Panc1 (cell line): ENCODE data around the gene LSM5. TPM values are rescaled to one million over a fixed set of nuclear protein-coding genes. Genes with fewer than 3 reads are reported as not detected.

Experiments
- ATAC-seq: fragments of 200-7000 bp; cut with Tn5 transposase; 2 replicates; pipeline ENCODE4 v1.9.1; 2020; ENCODE audit warnings: mild to moderate bottlenecking, moderate library complexity
- BruUV-seq: library from RNA; stranded (reverse); fragments of 400-500 nt; replicated peaks from 2 replicates; lab custom pipeline; 2021; lab: Mats Ljungman, UMichigan
- CTCF ChIA-PET: fragments of 300-600 bp; sonication (Branson Sonifier 250); formaldehyde crosslinking; loops from one replicate; lab custom pipeline; 2022; ENCODE audit warnings: antibody characterized with exemption; lab: Charles Lee
- POLR2A ChIA-PET: fragments of 300-600 bp; sonication (Branson Sonifier 250); formaldehyde crosslinking; loops from one replicate; lab custom pipeline; 2022; ENCODE audit warnings: antibody characterized with exemption; lab: Charles Lee
- DNase-seq: peaks from one replicate; pipeline ENCODE4 v3.0.0-alpha.2; 2010; ENCODE audit warnings: low read depth, low spot score
- H3K27ac ChIP-seq: 2 replicates; pipeline ENCODE4 v1.5.1; 2011; ENCODE audit warnings: mild to moderate bottlenecking, low read length, inconsistent platforms
- H3K27me3 ChIP-seq: fragments of 200-500 bp; sonication (Bioruptor generic); 2 replicates; pipeline ENCODE4 v1.6.0; 2014; ENCODE audit warnings: low read length, inconsistent platforms; ENCODE audit not compliant: control insufficient read depth, insufficient read depth
- H3K36me3 ChIP-seq: fragments of 200-500 bp; sonication (Bioruptor generic); 2 replicates; pipeline ENCODE4 v1.5.1; 2014; ENCODE audit warnings: inconsistent platforms, mild to moderate bottlenecking, low read length, moderate library complexity; ENCODE audit not compliant: control insufficient read depth, insufficient read depth
- H3K4me1 ChIP-seq: 2 replicates; pipeline ENCODE4 v1.5.1; 2011; ENCODE audit warnings: inconsistent platforms, mild to moderate bottlenecking, low read length, moderate library complexity; ENCODE audit not compliant: control insufficient read depth, insufficient read depth
- H3K4me3 ChIP-seq, 2 experiments: 2 replicates each; pipeline ENCODE4 v1.5.1; 2011 to 2012; ENCODE audit warnings: low read depth in 2 of 2, low read length in 2 of 2, mild to moderate bottlenecking in 2 of 2, inconsistent platforms in 1 of 2, moderate library complexity in 1 of 2
- H3K9me3 ChIP-seq: fragments of 200-500 bp; sonication (Bioruptor generic); 2 replicates; pipeline ENCODE4 v1.5.1; 2014; ENCODE audit warnings: low read depth, mild to moderate bottlenecking, inconsistent platforms, low read length, moderate library complexity; ENCODE audit not compliant: control insufficient read depth, insufficient read depth
- POLR2AphosphoS5 ChIP-seq: IDR thresholded peaks from 2 replicates; pipeline ENCODE4 v1.6.1; 2012; ENCODE audit warnings: mild to moderate bottlenecking, low read depth, low read length, moderate library complexity
- SIN3A ChIP-seq: IDR thresholded peaks from 2 replicates; pipeline ENCODE4 v1.6.1; 2012; ENCODE audit warnings: low read depth, mild to moderate bottlenecking, low read length, moderate library complexity, borderline replicate concordance; ENCODE audit not compliant: insufficient read depth
- TCF7L2 ChIP-seq: IDR thresholded peaks from 2 replicates; pipeline ENCODE4 v1.6.1; 2011; ENCODE audit warnings: mild to moderate bottlenecking, low read depth, low read length, inconsistent platforms
- in situ Hi-C: cut with HindIII; loops from 2 replicates; pipeline ENCODE4 v1.10.0; 2016; ENCODE audit warnings: low sequenced_read_pairs, low pct_unique_long_range_greater_than_20kb
- intact Hi-C: fragments of 100-400 bp; cut with micrococcal nuclease; formaldehyde crosslinking; loops from one replicate; pipeline ENCODE4 v1.10.0; 2022; ENCODE audit not compliant: unreplicated experiment
- total RNA-seq: library from RNA; stranded (reverse); gene quantifications from one replicate; pipeline ENCODE4 v1.2.1, GENCODE V29; 2021; ENCODE audit not compliant: unreplicated experiment
- TF ChIP-seq, protein P1 (sequence below): fragments of 450-650 bp; IDR thresholded peaks from 2 replicates; pipeline ENCODE4 v1.5.1; 2017; ENCODE audit warnings: mild to moderate bottlenecking
- TF ChIP-seq, protein P2 (sequence below), 2 experiments: IDR thresholded peaks; 2 replicates each; pipeline ENCODE4 v1.6.1; 2011 to 2012; ENCODE audit warnings: low read depth in 2 of 2, control low read depth in 1 of 2, low read length in 1 of 2, mild to moderate bottlenecking in 1 of 2, moderate library complexity in 1 of 2; ENCODE audit not compliant: insufficient read depth in 1 of 2

LSM5 gene
- total RNA-seq, 1 experiment from 2014 or later: 109 TPM

DNA sequence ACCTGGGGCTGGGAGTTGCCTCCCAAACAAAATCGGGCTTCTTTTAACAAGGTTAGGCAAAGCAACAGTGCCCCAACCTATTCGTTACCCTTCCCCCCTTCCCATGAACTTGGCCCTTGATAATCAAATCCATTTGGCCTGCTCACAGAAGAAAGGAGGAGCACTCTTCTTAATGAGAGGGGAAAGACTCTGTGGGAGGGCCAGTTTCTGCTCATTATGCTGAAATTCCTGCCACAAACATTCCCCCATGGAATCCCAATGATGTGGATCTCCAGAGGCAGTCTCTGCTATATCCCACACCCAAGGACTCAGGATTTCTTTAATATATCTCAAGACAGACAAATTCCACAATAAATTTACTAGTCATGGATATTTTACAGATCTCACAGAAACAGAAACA lies 43.0 kb downstream of the LSM5 start:
- in situ Hi-C loops (no loop called here), intact Hi-C loops (no loop called here)
- ATAC-seq (no peak), DNase-seq (no peak)
- TF ChIP-seq, protein P1, sequence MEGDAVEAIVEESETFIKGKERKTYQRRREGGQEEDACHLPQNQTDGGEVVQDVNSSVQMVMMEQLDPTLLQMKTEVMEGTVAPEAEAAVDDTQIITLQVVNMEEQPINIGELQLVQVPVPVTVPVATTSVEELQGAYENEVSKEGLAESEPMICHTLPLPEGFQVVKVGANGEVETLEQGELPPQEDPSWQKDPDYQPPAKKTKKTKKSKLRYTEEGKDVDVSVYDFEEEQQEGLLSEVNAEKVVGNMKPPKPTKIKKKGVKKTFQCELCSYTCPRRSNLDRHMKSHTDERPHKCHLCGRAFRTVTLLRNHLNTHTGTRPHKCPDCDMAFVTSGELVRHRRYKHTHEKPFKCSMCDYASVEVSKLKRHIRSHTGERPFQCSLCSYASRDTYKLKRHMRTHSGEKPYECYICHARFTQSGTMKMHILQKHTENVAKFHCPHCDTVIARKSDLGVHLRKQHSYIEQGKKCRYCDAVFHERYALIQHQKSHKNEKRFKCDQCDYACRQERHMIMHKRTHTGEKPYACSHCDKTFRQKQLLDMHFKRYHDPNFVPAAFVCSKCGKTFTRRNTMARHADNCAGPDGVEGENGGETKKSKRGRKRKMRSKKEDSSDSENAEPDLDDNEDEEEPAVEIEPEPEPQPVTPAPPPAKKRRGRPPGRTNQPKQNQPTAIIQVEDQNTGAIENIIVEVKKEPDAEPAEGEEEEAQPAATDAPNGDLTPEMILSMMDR: no peak
- TF ChIP-seq POLR2AphosphoS5 (no peak), SIN3A (no peak), TCF7L2 (no peak)
- TF ChIP-seq, protein P2, sequence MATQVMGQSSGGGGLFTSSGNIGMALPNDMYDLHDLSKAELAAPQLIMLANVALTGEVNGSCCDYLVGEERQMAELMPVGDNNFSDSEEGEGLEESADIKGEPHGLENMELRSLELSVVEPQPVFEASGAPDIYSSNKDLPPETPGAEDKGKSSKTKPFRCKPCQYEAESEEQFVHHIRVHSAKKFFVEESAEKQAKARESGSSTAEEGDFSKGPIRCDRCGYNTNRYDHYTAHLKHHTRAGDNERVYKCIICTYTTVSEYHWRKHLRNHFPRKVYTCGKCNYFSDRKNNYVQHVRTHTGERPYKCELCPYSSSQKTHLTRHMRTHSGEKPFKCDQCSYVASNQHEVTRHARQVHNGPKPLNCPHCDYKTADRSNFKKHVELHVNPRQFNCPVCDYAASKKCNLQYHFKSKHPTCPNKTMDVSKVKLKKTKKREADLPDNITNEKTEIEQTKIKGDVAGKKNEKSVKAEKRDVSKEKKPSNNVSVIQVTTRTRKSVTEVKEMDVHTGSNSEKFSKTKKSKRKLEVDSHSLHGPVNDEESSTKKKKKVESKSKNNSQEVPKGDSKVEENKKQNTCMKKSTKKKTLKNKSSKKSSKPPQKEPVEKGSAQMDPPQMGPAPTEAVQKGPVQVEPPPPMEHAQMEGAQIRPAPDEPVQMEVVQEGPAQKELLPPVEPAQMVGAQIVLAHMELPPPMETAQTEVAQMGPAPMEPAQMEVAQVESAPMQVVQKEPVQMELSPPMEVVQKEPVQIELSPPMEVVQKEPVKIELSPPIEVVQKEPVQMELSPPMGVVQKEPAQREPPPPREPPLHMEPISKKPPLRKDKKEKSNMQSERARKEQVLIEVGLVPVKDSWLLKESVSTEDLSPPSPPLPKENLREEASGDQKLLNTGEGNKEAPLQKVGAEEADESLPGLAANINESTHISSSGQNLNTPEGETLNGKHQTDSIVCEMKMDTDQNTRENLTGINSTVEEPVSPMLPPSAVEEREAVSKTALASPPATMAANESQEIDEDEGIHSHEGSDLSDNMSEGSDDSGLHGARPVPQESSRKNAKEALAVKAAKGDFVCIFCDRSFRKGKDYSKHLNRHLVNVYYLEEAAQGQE (IDR thresholded peaks at IDR 0.05; ENCODE audit: insufficient read depth in 1 of 2, low read depth in 2 of 2, low read length in 1 of 2): no peak
- H3K4me3 ChIP-seq: no peak overlapping the region
- H3K27ac ChIP-seq: no peak overlapping the region
- H3K27me3 ChIP-seq: peaks cover 2% of the 10 kb centered on the region; the same call in 1 of the 2 replicates
- BruUV-seq: no TSS peak
- H3K36me3 ChIP-seq: no peaks in the 10 kb centered on the region
- no peaks in the 10 kb centered on the region for H3K9me3 ChIP-seq
- no peaks in the 10 kb centered on the region for H3K4me1 ChIP-seq
- POLR2A ChIA-PET: no interaction called here
- CTCF ChIA-PET: no interaction called here

DNA sequence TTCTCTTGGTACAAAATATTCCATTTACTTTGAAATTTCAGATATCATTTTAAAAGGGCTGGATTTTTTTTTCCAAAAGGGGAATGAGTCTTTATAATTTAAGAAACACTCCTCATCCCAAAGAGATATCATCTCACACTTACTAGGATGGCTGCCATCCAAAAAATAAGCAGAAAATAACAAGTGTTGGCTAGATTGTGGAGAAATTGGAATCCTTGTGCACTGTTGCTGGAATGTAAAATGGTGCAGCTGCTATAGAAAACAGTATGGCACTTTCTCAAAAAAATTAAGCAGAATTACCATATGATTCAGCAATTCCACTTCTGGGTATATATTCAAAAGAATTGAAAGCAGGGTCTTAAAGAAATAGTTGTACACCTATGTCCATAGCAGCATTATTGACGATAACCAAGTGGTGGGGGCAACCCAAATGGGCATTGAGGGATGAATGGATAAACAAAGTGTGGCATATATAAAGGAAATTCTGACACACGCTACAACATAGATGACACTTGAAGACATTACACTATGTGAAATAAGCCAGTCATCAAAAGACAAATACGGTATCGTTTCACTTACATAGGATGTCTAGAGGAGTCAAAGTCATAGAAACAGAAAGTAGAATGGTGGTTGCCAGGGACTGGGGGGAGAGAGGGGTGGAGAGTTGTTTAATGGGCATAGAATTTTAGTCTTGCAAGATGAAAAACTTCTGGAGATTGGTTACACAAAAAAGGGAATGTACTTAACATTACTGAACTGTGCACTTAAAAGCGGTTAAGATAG lies 53.8 kb downstream of the LSM5 start:
- TF ChIP-seq POLR2AphosphoS5 (no peak), TCF7L2 (no peak), SIN3A (no peak)
- TF ChIP-seq, protein P1: no peak
- TF ChIP-seq, protein P2 (IDR thresholded peaks at IDR 0.05; ENCODE audit: insufficient read depth in 1 of 2, low read depth in 2 of 2, low read length in 1 of 2): no peak
- DNase-seq (no peak), ATAC-seq (no peak)
- H3K36me3 ChIP-seq: no peaks in the 10 kb centered on the region
- no TSS peak for BruUV-seq
- no peaks in the 10 kb centered on the region for H3K9me3 ChIP-seq
- ChIA-PET CTCF (no interaction called here), POLR2A (no interaction called here)
- no peak overlapping the region for H3K4me3 ChIP-seq
- intact Hi-C loops (no loop called here), in situ Hi-C loops (no loop called here)
- H3K27me3 ChIP-seq: peaks cover 2% of the 10 kb centered on the region; the same call in 1 of the 2 replicates
- no peak overlapping the region for H3K27ac ChIP-seq
- H3K4me1 ChIP-seq: no peaks in the 10 kb centered on the region
